Stimulated activated naive CD8-positive, alpha-beta T cell treated with anti-CD3 and anti-CD28 coated beads, Interleukin-15, Interleukin-2, amounts not matched to agents 100 ng/mL and 50 ng/mL, for 24 hours (primary cell): ENCODE measurements around the gene ANXA2.
"Not testable (repeated sequence)": the region's sequence is repeated elsewhere in the genome, so short reads cannot be mapped to it uniquely, and the experiment has no call there.

ENCODE experiments used
- H3K27ac Mint-ChIP-seq: one replicate; pipeline ENCODE4 v1.8.0; 2021; ENCODE audit warnings: mild to moderate bottlenecking, mixed read lengths
- H3K27me3 Mint-ChIP-seq: one replicate; pipeline ENCODE4 v1.8.0; 2021; ENCODE audit warnings: mixed read lengths
- H3K36me3 Mint-ChIP-seq: one replicate; pipeline ENCODE4 v1.8.0; 2021; ENCODE audit warnings: low read depth, mixed read lengths
- H3K4me1 Mint-ChIP-seq: one replicate; pipeline ENCODE4 v1.8.0; 2021; ENCODE audit warnings: low read depth, mixed read lengths
- H3K4me3 Mint-ChIP-seq: one replicate; pipeline ENCODE4 v1.8.0; 2021; ENCODE audit warnings: mild to moderate bottlenecking, mixed read lengths
- H3K9me3 Mint-ChIP-seq: one replicate; pipeline ENCODE4 v1.8.0; 2021; ENCODE audit warnings: mixed read lengths

Gene ANXA2

DNA sequence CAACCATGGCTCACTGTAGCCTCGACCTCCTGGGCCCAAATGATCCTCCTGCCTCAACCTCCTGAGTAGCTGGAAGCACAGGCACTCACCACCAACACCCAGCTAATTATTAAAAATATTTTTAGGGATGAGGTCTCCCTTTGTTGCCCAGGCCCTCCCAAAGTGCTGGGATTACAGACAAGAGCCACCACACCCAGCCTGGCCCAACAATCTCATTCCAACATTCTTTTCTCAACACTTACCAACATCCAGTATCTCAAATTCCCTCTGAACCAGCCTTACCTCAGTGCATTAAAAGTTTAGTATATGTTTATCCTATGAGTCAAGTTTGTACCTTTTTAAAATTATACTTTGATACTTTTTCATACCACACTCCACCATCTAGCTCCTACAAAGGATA lies 25.0 kb downstream of the ANXA2 start:
- H3K4me1 Mint-ChIP-seq, result peaks cover 16% of the 10 kb centered on the region

DNA sequence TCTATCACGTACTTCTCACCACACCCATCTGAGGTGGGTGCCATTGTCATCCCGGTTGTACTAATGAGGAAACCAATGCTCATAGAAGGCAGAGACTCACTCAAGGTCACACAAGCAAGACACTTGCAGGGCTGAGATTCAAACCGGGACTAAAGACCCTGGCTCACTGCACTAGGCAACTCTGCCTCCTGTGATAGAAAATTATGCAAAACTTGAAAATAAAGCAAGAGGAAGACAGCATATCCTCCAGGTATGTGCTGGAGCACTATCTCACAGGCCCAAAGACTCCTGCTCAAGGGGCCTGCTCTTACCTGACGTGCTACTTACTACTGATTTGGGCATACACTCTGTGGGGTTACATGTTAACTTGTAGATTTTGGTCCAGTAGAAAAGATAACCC lies 25.6 kb downstream of the ANXA2 start:
- H3K4me1 Mint-ChIP-seq, result peaks cover 16% of the 10 kb centered on the region
- H3K36me3 Mint-ChIP-seq, result peaks cover 25% of the 10 kb centered on the region
- H3K4me3 Mint-ChIP-seq, result no peak overlapping the region
- H3K27me3 Mint-ChIP-seq, result no peaks in the 10 kb centered on the region
- H3K9me3 Mint-ChIP-seq, result no peaks in the 10 kb centered on the region
- no peak overlapping the region for H3K27ac Mint-ChIP-seq

More for the DNA sequence above, 25.0 kb downstream of the ANXA2 start:
- Mint-ChIP-seq H3K27me3 (no peaks in the 10 kb centered on the region), H3K4me3 (no peak overlapping the region), H3K27ac (no peak overlapping the region), H3K9me3 (no peaks in the 10 kb centered on the region), H3K36me3 (peaks cover 26% of the 10 kb centered on the region)

DNA sequence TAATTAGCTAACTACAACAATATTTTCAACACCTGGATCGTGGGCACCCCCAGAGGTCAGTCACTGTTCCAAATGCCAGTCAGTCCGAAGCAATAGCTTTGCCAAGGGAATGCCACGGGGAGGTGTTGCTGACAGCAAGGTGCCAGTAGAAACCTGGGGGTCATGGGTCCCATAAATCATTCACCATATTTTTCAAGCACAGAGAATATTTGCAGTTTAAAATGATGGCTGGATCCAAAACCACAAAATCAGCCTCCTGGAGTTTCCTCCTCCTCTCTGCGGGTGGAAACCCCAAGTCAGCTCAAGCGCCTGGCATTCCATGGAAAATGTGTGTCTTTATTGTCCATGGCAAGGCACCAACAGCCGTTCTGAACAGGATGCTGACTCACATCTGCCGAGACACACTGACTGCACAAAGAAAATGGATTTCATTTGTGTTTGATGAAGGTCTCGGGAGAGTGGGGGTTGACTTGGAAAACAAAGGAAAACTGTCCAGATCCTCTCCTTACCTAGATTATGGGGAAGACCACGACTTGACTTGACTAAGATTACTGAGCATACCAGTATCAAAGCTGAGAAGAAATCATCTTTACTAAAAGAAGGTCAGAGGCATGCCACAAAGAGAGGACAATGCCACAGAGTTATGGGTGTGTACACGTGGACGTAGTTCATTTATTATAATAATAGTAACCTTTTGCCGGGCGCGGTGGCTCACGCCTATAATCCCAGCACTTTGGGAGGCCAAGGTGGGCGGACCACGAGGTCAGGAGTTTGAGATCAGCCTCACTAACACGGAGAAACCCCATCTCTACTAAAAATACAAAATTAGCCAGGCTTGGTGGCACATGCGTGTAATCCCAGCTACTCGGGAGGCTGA lies 26.4 kb downstream of the ANXA2 start:
- Mint-ChIP-seq H3K27me3 (no peaks in the 10 kb centered on the region), H3K36me3 (peaks cover 17% of the 10 kb centered on the region), H3K9me3 (no peaks in the 10 kb centered on the region), H3K4me3 (peak overlapping the region; percentile 43), H3K4me1 (peaks cover 16% of the 10 kb centered on the region), H3K27ac (peak overlapping the region; percentile 94)

DNA sequence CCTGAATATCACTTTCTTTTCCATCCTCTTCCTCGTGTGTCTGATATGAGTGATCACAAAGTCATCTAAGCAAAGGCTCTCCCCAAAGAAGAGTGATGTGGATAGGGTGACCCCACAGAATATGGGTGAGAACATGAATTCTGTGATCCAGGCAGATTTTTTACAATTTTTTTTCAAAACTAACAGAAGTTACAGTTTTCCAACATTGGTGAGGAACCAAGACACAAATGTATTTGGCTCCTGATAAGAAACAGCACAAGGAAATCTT lies 27.0 kb downstream of the ANXA2 start:
- Mint-ChIP-seq H3K27ac (peak overlapping the region; percentile 94), H3K4me1 (peaks cover 16% of the 10 kb centered on the region), H3K27me3 (no peaks in the 10 kb centered on the region), H3K36me3 (peaks cover 15% of the 10 kb centered on the region), H3K9me3 (no peaks in the 10 kb centered on the region), H3K4me3 (peak overlapping the region; percentile 7)

DNA sequence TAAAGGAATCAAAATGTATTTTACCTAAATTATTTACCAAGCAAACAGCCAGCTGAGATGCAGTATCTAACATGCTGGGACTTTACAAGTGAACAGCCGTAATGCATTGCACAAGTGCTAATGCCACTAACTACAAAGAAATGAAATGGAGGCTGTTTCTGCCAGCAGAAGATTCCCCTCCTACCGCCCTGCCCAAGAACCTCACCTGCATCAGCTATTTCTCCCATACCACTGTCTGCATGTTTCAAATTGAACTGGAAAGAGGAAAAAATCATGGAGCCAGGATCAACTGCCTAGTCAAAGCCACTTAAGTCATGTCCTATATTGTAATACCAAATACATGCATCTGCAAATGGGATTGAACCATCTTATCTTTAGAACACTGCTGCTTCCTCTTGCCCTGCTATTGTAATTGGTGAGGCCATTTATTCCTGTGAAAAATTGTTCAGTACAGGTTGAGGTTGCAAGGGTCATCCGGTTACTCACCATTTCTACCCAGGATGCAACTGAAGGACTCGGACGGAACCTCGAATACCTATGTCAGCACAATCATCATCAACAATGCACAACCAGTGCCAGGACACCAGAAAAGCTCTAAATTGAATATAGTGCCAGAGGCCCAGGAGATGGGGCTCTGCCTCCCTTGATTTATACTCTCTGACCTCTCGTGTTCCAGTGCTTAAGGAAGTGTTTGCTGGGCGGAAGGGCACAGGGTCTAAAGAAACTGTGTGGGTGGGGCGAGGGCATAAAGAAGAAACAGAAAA lies 27.5 kb downstream of the ANXA2 start:
- peak overlapping the region; percentile 7 for H3K4me3 Mint-ChIP-seq
- H3K27ac Mint-ChIP-seq, result peak overlapping the region; percentile 94
- H3K36me3 Mint-ChIP-seq, result peaks cover 13% of the 10 kb centered on the region
- no peaks in the 10 kb centered on the region for H3K9me3 Mint-ChIP-seq
- peaks cover 16% of the 10 kb centered on the region for H3K4me1 Mint-ChIP-seq
- H3K27me3 Mint-ChIP-seq, result no peaks in the 10 kb centered on the region

DNA sequence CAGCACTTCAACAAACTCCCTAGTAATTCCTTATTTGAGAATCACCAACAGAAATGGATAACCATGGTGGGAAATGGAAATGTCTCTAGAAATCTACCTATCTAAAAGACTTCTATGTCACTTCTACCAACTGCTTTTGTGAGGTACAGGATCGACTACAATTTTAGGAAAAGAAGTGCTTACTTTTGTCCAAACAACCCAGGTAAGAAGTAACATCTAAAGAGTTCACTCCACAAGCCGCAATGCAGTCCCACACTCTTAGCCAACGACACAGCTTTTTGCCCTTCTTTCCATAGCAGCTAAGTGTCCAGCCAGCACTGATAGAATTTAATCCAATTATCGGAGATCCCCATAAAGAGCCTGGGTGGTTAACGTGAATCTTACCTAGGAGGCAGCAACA lies 28.1 kb downstream of the ANXA2 start:
- peaks cover 16% of the 10 kb centered on the region for H3K4me1 Mint-ChIP-seq
- H3K9me3 Mint-ChIP-seq, result no peaks in the 10 kb centered on the region
- H3K36me3 Mint-ChIP-seq, result peaks cover 14% of the 10 kb centered on the region

DNA sequence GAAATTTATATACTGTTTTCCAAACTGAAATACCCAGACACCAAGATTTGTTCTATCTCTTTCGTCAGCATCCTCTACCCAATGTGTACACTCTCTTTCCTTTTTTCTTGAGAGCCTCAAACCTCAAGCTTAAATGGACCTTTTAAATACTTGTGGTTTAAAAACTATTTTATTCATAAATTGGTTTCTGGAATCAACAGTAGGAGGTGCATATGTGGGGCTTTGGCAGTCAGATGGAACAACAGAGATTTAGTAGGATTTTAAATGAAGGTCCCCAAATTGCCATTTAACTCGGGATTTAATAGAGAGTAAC lies 33.2 kb downstream of the ANXA2 start:
- Mint-ChIP-seq H3K4me3 (no peak overlapping the region), H3K4me1 (peaks cover 22% of the 10 kb centered on the region), H3K9me3 (no peaks in the 10 kb centered on the region), H3K27ac (no peak overlapping the region), H3K36me3 (peaks cover 49% of the 10 kb centered on the region), H3K27me3 (no peaks in the 10 kb centered on the region)

More for the DNA sequence above, 28.1 kb downstream of the ANXA2 start:
- Mint-ChIP-seq H3K4me3 (no peak overlapping the region), H3K27me3 (no peaks in the 10 kb centered on the region), H3K27ac (no peak overlapping the region)

DNA sequence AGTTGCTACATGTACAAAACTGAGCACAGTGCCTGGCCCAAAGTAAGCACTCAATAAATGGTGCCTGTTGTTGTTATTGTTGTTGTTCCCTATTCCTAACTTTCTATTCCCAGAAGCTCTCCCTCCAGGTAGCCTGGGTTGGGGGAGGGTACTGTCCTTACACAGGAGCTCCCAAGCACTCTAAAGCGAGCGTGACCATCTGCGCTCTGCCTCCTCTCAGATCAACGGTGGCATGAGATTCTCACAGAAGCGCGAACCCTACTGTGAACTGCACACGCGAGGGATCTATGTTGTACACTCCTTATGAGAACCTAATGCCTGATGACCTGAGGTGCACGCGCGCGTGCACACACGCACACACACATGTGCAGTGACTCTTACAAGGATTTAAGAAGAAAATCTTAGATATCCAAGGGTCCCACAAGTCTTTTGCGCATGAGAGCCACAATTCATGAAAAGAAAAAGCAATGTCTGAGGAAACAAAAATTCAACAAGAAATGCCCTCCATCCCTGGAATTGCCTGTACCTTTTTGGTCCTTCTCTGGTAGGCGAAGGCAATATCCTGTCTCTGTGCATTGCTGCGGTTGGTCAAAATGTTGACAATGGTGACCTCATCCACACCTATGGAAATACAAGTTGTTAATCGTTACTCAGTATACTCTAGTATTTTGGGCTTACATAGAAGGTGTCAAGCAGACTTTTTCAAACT lies 33.7 kb downstream of the ANXA2 start:
- Mint-ChIP-seq H3K4me3 (no peak overlapping the region), H3K27ac (no peak overlapping the region), H3K4me1 (peaks cover 22% of the 10 kb centered on the region), H3K36me3 (peaks cover 54% of the 10 kb centered on the region), H3K9me3 (no peaks in the 10 kb centered on the region), H3K27me3 (no peaks in the 10 kb centered on the region)

DNA sequence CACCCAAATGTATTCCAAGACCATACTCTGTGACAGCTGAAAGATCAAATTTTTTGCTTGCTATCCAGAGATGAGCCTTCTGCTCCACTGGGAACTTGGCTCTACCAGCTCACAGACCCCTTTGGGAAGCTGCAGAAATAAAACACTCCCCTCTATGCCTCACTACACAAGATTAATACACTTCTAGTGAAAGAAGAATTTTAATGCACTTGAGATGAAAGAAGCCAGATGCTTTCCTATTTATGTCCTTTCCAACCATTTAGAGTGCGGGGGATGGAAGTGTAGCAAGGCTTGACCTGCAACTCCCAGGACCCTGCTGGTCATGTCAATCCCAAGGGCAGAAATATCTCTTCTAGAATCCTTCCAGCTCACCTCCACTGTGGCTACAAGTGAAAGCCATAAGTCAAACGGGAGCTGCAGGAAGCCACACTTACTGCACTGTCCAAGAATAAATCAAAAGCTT lies 34.7 kb downstream of the ANXA2 start:
- no peaks in the 10 kb centered on the region for H3K9me3 Mint-ChIP-seq
- H3K36me3 Mint-ChIP-seq, result peaks cover 61% of the 10 kb centered on the region
- peaks cover 22% of the 10 kb centered on the region for H3K4me1 Mint-ChIP-seq
- no peaks in the 10 kb centered on the region for H3K27me3 Mint-ChIP-seq
- H3K27ac Mint-ChIP-seq, result peak overlapping the region; percentile 56
- H3K4me3 Mint-ChIP-seq, result no peak overlapping the region

DNA sequence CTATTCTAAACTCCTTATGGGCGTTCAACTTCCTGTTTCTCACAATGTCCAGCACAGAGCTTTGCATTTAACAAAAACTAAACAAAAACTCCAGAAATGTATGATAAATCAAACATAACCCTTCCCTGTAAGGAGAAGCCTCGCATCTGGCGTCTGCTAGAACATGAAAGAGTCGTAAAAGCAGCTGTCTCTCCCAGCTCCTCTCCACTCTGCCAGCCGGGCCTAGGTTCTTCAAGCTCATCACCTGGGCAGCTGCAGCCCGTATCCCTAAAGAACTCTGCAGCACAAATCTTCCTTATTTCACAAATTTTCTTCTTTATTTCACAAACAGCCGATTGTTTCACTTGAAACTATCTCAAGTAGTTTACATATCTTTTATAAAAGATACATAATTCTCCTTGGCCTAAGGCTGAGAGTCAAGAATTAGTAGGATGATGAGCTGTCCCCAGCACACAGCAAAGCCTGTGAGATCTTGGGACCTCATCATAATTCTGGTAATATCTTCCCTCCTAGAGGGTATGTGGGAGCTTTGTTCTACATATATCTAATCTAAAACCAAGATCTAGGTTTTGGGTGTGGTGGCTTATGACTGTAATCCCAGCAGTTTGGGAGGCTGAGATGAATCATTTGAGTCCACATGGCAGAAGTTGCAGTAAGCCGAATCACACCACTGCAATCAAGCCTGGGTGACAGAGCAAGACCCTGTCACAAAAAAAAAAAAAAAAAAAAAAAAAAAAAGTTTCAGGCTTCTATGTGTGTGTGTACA lies 35.3 kb downstream of the ANXA2 start:
- H3K4me1 Mint-ChIP-seq, result peaks cover 22% of the 10 kb centered on the region
- peak overlapping the region; percentile 7 for H3K27ac Mint-ChIP-seq
- no peak overlapping the region for H3K4me3 Mint-ChIP-seq
- H3K27me3 Mint-ChIP-seq, result no peaks in the 10 kb centered on the region
- H3K36me3 Mint-ChIP-seq, result peaks cover 61% of the 10 kb centered on the region
- H3K9me3 Mint-ChIP-seq, result no peaks in the 10 kb centered on the region

DNA sequence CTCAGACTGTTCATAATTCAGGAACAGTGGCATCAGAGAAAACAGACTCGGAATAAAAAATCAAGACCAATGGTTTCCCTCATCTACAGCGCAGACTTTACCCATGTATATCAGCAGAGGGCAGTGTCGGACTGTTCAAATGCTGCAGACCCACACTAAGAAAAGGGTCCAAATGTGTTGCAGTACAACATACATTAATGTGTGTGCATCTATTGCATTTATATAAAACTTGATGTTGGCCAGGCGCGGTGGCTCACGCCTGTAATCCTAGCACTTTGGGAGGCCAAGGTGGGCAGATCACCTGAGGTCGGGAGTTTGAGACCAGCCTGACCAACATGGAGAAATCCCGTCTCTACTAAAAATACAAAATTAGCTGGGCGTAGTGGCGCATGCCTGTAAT lies 38.0 kb downstream of the ANXA2 start:
- H3K4me1 Mint-ChIP-seq, result peaks cover 22% of the 10 kb centered on the region
- not testable (repeated sequence) for H3K9me3 Mint-ChIP-seq, H3K27me3 Mint-ChIP-seq, H3K27ac Mint-ChIP-seq, H3K4me3 Mint-ChIP-seq
- H3K36me3 Mint-ChIP-seq, result peaks cover 76% of the 10 kb centered on the region

DNA sequence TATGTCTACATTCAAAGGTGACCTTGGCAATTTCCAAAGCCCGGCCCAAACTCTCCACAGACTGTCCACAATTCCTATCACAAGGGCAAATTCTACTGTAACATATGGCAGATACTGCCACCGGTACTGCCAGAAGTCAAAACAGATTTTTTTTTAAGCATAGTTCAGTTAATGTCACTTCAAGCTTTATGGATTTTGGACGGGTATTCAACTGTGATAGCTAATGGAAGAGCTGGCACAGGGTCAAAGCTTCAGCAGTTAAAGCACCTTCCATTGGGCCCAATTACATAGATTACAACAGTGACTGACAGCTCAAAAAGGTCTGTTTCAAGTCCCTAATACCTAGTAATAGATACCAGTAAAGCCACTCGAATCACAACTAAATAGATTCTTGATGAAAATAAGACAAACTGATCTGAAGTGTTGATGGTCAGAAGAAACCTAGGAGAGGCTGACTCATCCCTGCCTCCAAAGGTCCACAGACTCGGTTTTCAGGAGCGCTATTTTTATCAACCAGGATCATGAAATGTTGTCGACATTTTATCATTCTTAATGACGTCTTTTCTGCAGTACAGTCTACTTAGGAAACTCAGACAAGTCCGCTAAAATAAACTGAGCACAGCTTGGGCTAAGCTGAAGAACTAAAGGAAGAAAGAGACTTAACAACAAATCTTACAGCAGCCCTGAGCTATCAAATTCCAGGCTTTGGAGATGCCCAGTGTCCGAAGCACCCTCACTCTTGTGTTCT lies 38.7 kb downstream of the ANXA2 start:
- Mint-ChIP-seq H3K9me3 (no peaks in the 10 kb centered on the region), H3K36me3 (peaks cover 76% of the 10 kb centered on the region), H3K4me1 (peaks cover 22% of the 10 kb centered on the region), H3K27ac (no peak overlapping the region), H3K4me3 (no peak overlapping the region), H3K27me3 (no peaks in the 10 kb centered on the region)

DNA sequence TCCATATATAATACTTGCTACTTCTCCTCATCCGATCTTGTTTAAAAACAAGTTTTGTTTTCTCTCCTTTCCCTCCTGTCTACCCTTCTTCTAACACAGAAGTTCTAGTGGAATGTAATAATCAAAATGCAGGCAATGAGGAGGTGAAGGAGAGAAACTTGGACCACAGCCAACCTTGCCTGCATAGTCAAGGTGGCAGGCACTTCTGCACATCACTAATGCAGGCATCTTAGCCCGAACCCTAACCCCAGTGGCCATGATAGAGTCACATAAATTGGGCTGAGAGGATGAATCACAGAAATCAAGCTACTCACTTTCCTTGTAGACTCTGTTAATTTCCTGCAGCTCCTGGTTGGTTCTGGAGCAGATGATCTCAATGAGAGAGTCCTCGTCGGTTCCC lies 41.0 kb downstream of the ANXA2 start:
- Mint-ChIP-seq H3K27me3 (no peaks in the 10 kb centered on the region), H3K36me3 (peaks cover 78% of the 10 kb centered on the region), H3K27ac (no peak overlapping the region), H3K4me3 (no peak overlapping the region), H3K4me1 (peaks cover under 1% of the 10 kb centered on the region), H3K9me3 (no peaks in the 10 kb centered on the region)
